CD4-positive, alpha-beta T cell treated with Interleukin-10 for 1 hour (primary cell): ENCODE data around the gene AFG3L2.
A peak's percentile ranks its signal among the peaks of the same experiment; 100 is the strongest.
"Not testable (repeated sequence)": the region's sequence is repeated elsewhere in the genome, so short reads cannot be mapped to it uniquely, and the experiment has no call there.

Source experiments
- DNase-seq: peaks from one replicate; pipeline ENCODE4 v3.0.0-alpha.2; 2020

Gene AFG3L2

DNA sequence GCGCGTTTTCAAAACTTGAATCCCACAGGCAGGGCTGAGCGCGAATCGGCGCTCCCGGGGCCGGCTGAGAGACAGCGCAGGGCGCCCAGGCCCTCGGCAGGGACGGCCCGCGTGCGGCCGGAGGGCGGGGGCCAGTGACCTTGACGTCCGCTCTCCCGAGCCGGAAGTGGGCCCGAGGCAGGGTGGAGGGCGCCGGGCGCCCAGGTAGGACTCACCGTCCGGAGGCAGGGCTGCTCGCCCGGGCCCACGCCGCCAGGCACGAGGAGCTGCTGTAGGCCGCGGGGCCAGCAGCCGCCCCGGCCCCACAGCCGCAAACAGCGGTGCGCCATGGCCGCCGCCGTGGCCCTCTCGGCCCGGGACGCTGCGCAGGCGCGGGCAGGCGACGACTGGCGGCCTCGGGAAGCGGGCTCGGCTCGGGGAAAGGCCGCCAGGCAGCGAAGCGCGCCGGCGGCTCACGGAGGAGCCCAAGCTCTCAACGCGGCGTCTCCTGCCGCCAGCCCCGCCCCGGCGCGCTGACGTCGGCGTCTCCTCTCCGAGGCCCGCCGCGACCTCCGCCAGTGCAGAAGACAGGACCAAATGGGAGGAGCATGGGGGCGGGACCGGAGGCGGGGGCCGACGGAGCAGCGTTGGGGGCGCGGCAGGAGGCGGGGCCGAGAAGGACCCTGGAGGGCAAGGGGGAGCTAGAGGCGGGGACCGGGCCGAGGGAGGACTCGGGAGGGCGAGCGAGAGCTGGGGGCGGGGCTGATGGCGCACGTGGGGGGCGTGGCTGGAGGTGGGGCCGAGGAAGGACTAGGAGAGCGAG, at the start of gene AFG3L2:
TSS of gene AFG3L2 (minus strand) at position 474 of the 802 bp plus-strand sequence. CDS start at position 329, 145 bp downstream.
- peak; percentile 100 for DNase-seq

DNA sequence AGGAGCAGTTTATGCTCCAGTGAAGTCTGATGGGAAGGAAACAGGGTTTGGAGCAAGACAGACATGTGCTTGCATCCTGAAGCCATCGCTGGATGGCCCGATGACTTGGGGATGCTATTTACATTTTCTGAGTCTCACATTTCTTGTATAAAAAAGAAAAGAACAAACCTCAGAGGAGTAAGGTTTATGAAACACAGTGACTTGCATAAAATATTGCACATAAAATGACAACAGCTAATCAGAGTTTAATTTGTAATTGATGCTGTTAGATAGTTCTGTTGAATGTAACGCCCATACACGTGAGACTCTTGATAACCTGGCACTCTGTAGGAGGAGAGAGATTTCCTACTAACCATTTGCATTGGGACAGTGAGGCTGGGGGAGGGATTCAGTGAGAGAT, 47.2 kb upstream of the AFG3L2 start:
- no peak for DNase-seq

DNA sequence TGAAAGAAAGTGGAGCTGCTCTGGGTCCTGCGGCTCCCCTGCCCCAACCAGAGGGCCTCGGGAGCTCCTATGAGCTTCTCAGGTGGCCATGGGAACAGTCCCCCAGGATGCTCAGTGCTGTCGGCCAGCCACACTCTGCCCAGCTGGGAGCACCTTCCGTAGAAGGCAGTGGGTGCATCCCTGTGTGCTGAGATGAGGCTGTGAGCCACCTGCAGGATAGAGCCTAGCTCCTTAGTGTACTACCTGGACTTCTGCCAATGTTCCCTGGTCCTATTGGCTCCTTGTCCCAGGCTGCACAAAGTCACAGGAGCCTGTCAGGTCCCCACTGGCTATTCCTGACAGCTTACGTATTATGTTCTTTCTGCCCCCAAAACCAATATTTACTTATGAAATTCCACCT, 46.8 kb upstream of the AFG3L2 start:
- DNase-seq = no peak

DNA sequence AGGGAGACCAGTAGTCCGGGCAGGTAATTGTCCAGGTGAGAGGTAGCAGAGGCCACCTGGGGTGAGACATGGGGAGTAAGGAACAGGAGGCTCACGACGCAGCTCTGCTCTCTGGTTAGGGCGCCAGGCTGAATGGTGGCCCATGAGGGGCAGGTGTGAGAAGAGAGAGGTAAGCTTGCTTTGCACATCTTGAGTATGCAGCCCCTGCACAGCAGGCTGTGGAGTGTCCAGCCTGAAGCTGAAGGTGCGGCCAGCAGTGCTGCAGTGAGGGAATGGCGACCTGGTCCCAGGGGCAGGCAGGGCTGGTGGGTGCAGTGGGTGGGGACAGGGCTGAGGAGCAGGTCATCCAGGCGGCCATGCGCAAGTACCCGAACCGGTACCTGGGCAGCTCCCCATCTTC, 46.4 kb upstream of the AFG3L2 start:
- DNase-seq = no peak

DNA sequence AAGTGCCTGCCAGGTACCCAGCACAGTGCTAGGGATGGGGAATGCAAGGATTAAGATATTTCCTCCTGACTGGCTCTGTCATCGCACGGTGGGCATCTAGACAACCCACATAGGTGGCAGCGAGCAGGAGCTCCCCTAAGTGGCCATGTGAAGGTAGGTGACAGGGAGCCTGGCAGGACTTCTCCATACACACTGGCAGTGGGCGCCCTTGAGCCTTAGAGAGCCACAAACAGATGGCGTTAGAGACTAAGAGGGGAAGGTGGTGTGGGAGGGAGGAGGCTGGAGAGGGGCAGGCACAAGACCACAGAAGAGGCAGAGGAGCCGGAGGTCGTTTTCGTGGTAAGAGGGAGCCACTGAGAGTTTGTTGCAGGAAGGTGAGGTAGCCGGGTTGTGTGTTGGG, 45.9 kb upstream of the AFG3L2 start:
- DNase-seq = no peak

DNA sequence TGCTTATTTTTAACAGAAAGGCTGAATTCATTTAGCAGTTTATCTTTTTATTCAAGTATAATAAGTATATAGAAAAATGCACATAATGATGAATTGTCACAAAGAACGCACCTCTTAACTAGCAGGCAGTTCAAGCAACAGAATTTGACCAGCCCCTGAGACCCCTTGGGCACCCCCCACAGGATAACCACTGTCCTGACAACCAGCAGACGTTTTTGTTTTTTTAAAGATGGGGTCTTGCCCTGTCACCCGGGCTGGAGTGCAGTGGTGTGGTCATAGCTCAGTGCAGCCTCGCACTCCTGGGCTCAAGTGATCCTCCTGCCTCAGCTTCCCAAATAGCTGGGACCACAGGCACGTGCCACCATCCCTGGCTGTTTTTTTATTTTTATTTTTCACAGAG, 44.7 kb upstream of the AFG3L2 start:
- no peak for DNase-seq

DNA sequence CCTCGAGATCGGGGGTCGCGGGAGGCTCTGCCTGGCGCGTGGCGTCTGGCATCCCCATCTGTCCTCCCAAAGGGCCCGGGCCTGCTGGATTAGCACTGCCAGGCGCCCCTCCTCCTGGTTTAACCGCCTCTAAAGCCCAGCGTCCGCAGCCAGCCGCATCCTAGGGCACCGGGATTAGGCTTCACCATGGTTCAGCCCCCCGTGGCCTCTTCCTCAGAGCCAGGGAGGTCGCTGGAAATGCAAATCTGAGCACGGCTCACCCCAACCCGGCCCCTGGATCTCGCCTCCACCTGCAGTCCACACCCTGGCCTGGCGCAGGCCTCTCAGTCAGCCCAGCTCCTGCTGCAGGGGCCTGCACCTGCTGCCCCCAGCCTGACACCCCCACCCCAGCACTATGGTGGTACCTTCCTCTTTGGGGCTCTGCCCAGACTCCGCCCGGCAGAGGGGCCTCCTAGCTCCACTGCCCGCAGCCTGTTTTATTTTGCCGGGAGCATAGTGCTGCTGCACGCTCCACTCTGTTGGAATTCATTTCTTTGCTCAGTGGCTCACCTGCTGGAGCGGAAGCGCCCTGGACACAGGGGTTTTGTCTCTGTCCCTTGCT, 43.9 kb upstream of the AFG3L2 start:
- DNase-seq = no peak

DNA sequence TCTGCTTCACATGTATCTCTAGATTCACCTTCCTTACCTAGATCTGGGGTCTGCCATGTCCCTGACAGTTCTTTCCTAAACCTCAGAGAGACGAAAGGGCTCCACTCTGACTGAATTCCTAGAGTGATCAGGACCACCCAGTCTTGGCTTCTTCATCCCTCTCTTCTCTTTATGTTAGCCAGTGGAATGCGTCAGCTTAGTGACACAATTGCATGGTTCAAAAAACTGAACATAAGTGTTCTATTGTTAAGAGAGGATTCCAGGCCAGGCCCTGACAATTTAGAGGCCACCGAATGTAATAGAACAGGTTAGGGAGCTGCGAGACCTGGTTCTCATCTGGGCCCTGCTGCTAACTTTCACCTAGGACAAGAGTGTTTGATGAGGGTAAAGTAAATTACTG, 40.7 kb upstream of the AFG3L2 start:
- DNase-seq = no peak

DNA sequence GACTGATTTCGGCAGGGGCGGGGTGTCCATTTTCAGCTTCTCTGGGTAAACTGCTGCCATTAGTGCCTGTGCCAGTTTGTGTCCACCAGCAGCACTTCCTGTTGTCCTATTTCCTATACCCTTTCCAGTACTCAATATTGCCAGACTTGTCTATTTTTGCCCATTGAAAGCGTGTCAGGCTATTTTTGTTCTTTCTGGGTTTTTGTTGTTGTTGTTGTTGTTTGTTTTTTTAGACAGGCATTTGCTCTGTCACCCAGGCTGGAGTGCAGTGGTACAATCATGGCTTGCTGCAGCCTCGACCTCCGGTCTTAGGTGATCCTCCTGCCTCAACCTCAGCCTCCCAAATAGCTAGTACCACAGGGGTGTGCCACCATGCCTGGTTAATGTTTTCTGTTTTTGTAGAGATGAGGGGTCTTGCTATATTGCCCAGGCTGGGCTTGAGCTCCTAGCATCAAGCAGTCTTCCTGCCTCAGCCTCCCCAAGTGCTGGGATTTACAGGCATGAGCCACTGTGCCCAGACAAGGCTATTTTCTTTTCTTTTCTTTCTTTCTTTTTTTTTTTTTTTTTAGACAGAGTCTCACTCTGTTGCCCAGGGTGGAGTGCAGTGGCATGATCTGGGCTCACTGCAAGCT, 39.2 kb upstream of the AFG3L2 start:
- DNase-seq = no peak

DNA sequence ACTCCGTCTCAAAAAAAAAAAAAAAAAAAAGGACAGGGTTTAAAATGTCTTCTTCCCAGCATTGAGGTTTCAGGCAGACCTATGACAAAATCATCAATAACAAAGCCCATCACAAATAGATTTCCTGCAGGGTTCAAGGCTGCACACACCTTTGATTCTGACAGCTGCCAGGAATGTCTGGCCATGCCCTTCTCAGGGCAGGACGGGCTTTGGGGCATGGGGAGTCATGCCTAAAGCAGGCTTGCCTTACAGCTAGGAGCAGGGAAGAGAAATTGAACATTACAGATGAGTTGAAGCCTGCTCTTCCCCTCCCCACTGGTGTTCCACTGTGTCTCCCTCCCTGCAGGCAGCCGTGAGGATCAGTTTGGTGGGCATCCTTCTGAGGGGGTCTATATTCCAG, 34.4 kb upstream of the AFG3L2 start:
- DNase-seq = no peak

DNA sequence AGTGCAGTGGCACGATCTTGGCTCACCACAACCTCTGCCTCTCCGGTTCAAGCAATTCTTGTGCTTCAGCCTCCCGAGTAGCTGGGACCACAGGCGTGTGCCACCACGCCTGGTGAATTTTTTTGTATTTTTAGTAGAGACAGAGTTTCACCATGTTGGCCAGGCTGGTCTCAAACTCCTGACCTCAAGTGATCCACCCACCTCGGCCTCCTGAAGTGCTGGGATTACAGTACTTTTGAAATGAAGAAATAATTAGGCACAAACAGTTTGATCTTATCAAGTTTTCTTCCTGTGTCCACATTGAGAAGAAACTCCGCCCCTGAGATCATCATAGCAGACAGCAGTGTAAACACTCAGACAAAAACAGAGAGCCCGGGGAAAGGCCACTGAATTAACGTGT, 33.7 kb upstream of the AFG3L2 start:
- not testable (repeated sequence) for DNase-seq

DNA sequence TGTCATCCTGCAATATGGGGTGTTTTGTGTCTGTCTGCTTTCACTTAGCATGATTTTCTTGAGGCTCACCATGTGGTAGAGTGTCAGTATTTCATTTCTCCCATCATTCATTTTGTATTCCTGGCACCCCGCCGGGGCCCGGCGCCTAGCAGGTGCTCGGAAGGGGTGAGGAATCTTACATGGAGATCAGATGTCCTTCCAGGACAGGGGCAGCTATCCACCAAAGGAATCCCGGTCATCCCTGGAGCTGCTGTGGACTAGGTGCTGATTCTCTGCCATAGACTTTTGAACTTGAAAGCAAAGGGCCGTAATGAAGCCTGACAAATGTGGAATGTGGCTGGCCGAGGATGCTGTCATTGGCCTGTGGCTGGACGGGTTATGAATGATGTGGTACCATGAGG, 33.1 kb upstream of the AFG3L2 start:
- DNase-seq = no peak

DNA sequence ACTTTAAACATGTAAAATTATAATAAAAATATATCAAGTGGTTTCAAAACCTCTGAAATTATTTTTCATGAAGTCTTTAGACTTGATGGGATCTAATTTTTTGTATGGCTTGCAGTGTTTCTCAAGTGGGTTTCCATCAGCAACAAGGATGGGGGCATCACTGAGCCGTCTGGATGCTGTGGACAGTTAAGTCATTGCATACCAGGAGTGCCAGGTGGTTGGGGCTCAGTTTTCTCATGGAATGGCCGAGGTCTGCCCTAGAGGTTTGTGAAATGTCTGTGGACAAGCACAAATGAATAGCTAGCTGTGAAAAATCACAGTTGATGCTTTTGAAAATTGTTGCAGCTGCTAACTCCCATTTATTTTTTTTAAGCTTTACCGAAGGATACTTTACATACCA, 32.4 kb upstream of the AFG3L2 start:
- no peak for DNase-seq

DNA sequence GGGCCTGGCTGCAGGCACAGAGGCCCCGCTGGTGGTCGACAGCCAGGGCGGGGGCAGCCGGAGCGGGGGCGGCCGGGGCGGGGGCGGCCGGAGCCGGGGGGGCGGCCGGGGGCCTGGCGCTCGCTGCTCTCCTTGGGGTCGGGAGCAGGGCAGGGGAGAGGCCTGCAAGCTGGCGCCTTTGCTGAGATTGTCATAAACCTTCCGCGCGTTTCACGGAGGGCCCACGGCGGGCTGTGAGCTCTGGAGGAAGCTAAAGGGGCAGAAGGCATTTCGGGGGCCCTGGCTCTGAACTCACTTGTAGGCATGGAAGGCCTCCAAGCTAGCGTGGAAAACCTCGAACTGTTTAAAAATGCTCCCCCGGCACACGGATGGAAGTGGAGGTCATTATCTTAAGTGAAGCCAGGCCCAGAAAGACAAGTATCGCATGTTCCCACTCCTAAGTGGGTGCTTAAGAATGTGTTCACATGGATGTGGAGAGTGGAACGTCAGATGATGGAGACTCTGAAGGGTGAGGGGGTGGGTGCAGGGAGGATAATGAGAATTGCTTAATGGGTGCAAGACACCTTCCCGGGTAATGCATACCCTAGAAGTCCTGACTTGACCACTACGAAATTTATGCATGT, 31.3 kb upstream of the AFG3L2 start:
- no peak for DNase-seq

DNA sequence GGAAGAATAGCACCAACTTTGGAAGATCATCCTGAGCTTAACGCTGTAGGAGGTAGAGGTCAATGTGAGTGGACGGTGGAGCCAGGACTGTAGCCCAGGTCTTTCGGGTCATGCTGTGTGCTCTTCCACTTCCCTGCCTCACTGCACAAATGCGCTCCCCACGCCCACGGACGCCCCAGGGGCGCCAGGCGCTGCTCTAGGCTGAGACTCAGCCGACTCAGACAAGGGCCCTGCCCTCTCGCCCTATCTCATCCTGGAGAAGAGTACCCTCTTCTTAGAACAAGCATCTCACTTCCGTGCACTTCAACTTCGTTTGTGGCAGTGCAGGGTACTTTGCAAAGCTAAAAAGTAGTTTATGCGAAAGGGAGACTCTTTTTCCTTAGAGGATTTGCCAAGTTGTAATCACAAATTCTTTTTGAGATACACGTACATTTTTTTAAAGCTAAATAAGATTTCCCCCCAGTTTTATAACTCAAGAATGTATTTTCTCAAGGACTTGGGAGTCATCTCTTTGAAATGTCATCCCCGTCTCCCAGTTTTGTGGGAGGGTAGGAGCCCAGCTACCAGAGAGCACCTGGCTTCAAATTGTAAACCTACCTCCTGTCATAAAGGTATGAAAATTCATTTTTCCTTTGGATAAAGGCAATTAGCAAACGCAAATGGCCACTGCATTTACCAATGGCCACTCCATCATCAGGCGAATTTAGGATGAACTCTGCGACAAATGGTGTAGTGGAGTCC, 29.5 kb upstream of the AFG3L2 start:
- no peak for DNase-seq

DNA sequence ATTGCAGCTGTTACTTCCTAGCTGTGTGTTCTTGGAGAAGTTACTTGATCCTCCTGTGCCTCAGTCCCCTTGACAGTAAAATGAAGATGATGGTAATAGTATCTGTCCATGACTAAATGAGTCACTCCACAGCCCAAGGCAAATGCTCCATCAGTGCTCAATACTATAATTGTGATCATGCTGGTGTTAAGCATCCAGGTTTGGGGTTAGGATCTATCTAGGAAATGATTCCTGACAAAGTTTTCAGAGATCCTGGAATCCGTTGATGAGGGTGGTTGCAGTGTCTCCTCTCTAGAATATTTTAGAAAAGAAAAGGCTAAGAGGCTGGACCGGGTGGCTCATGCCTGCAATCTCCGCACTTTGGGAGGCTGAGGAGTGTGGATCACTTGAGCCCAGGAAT, 28.0 kb upstream of the AFG3L2 start:
- no peak for DNase-seq

DNA sequence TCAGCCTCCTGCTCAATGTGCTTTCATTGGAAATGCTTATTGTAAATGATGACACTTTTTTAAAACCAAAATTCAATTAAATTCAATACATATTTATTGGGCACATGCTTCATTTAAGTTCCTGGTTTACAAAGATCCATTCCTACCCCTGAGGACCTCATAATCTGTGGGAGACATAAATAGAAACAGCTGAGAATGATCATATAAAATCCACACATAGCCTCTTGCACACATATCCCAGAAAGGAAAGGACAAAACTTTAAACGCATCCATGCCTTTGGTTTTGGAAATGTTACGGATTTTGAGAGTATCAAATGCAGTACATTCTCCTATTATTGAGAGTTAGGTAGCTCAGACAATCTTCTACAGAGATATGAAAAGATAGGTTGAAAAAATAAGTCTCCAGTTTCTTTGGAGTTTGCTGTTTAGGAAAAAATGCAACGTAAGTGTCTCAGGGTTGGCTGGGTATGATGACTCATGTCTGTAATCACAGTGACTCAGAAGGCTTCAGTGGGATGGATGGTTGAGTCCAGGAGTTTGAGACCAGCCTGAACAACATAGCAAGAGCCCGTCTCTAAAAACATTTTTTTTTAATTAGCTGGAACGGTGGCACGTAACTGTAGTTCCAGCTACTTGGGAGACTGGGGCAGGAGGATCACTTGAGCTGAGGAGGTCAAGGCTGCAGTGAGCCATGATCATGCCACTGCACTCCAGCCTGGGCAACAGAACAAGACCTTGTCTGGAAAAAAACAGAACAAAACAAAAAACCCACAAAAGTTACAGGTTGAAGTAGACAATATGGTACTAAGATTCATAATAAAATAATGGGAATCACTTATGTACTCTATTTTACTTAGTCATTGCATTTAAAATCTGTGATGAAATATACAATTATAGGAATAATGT, 26.8 kb upstream of the AFG3L2 start:
- no peak for DNase-seq

DNA sequence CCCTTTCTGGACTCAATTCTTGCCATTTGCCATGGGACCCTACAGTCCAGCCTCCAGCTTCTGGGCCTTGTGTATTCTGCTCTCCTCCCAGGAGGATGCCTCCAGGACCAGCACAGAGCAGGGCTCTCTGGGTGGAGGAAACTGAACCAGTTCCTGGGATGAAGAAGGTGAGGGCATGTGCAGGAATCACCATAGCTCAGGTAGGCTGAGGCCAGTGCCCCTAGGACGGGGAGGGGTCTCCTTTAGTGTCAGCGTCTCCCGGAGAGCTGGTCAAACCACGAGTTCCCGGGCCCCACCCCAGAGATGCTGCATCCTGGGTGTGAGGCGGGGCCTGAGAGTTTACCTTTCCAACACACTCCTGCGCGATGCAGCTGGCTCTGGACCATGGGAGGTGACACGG, 24.9 kb upstream of the AFG3L2 start:
- DNase-seq = no peak

DNA sequence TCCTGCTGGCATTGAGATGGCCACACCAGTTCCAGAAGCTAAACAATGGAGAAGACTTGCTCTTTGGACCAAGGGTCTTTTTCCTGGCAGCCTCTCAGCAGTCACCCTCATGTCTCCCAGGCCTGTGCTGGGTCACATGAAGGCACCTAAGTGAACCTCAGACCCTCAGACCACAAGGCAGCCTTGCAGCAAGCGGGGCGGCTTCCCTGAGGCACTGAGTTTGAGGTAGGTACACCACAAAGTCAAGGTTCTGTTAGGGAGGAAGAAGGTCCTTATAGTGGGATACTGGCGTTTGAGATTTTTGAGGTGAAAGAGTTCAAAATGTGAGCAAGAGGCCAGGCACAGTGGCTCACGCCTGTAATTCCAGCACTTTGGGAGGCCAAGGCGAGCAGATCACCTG, 22.2 kb upstream of the AFG3L2 start:
- no peak for DNase-seq

DNA sequence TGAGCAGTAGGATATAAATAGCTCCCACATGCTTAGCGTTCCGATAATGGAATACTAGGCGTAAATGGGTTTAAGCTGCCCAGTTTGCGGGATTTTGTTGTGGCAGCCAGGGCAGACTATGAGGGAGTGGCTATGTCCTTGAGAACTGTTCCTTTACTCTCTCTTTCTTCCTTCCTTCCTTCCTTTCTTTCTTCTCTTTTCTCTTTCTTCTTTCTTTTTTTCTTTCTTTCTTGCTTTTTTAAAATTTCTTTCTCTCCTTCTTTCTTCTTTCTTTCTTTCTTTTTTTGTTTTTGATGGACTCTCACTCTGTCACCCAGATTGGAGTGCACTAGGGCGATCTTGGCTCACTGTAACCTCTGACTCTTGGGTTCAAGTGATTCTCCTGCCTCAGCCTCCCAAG, 21.6 kb upstream of the AFG3L2 start:
- DNase-seq = no peak

DNA sequence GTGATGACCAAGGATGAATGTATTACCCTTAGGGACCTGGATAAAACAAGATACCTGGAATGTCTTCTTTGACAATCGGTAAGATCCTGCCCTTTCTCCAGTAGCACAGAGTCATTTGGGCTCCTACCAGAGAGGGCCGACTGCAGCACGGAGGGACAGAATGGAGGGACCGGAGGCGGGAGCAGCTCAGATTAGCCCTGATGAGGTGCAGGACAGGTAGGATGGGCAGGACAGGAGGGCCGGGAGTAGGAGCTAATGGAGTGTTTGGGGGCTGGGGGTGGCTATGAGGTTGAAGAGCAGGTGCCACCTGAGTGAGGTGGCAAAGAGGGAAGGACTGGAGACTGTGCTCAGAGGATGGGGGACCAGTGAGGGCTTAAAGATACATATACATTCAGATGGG, 20.8 kb upstream of the AFG3L2 start:
- DNase-seq = no peak

DNA sequence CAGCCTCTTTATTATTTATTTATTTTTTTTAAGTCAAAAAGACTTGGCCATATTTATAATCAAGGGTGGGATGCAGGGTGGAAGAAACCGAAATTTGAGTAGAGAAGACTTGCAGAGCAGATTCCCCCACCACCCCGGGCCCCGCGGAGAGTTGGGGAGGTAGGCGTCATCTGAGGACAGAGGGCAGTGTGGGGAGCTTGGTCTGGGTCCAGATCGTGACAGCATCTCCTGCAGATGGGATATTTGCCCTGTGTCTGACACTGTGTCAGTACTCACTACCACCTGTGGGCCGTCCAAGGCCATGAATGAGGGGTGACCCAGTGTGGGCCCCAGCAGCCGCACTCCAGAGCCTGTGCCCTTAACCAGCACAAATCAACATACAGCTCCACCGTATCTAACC, 20.2 kb upstream of the AFG3L2 start:
- DNase-seq = no peak
